ENCODE results near the gene JAK1.

Gene JAK1

DNA sequence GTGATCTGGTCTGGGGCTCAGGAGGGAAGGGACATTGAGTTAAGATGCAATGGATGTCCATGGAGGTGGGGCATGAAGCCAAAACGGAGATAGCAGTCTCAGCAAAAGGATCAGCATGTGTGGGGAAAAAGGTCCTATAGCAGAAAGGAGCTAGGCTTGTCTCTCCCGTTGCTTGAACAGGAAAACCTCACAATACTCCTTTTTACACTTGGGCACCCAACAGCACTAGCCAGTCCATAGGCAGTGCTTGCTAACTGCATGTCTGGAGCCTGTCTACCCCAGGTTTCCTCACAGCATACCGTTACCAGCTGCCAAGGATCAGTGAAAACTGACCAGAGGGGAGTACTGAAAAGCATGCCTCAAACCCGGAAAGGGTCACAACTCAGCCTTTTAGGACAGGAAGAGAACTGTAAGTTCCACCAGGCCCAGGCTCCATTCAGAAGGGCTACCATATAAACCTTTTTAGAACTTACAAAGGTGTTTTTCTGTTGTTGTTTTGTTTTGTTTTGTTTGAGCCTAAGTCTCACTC lies 78.6 kb downstream of the JAK1 start:
- no peak for DNase-seq

- DNase-seq: no peak
These were observed 79.5 kb downstream of the JAK1 start for GRCh38 chr1:64886877-64887276.

GRCh38 chr1:64885648-64886047 lies 80.7 kb downstream of the JAK1 start:
- DNase-seq: no peak

DNA sequence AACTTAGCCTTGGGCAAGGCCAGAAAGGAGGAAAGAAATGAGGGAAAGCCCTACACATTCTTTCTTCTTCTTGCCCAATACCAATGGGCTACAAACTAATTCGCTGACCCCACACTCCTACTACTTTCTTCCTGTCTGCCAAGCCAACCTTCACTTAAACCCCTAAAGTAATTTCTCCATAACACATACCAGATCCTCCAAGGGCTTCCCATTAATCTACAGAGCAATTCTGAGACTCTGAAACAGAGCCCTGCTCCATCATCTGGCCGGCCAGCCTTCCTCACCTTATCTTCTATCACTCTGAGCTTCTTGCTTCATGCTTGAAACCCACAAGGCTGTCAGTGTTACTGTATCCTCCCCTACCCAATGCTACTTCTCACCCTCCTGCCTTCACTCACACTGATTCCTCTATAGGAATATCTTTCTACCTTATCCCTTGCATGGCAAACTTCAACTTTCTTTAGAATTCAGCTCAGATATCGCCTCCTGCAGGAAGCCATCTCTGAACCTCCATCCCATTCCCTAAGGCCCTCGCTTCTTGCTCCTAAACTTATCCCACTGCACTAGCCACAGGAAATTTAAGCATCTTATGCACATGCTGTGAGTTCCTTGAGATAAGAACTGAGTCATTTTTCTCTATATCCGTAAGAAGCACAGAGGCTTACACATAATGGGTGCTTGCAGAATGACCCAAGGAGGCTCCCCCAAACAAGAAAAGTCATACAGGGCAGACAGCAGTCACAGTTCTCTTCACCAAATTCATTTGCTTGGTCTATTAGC lies 81.9 kb downstream of the JAK1 start:
- DNase-seq: no peak

- DNase-seq: no peak
These were observed 83.6 kb downstream of the JAK1 start for GRCh38 chr1:64882574-64883255.

GRCh38 chr1:64881281-64881680 lies 85.1 kb downstream of the JAK1 start:
- DNase-seq: no peak

GRCh38 chr1:64880449-64880848 lies 85.9 kb downstream of the JAK1 start:
- no peak for DNase-seq

- no peak for DNase-seq
These were observed 87.3 kb downstream of the JAK1 start for GRCh38 chr1:64878931-64879611.

GRCh38 chr1:64878090-64878489 lies 88.3 kb downstream of the JAK1 start:
- no peak for DNase-seq

DNA sequence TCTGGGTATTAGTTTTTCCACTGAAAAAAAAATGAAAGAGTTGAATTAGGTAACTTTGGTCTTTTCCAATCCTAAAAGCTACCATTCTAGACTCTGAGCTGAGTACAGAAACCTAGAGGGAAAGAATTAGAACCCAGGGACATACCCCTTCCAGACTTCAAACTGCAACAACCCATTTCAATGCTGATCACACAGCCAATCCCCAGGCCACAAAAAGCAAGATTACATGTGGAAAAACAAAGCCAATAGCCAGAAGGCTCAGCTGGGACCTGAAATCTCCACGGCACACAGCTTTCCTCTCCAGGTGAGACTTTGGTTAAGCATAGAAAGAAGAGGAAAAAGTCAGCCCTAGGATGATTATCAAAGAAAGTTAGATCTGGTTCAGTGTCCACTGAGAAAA lies 88.8 kb downstream of the JAK1 start:
- no peak for DNase-seq

GRCh38 chr1:64877151-64877550 lies 89.2 kb downstream of the JAK1 start:
- no peak for DNase-seq

DNA sequence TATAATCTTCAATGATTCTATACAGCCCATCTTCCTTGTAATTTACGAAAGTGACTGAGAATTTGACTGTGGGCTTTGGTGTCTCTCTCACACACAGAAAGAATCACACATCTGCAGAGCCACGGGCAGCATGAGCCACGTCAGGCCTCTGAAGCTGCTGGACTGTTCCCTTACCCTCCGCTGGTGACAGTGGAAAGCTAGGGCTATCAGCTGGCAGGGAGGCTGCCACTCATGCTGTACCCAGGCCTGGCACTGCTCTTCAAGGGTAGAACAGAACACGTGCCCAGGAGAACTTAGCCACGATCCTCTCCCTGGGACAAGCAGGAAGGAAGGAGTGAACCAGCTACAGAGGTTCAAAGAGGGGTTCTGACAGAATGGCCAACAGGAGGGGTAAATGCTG lies 90.7 kb downstream of the JAK1 start:
- DNase-seq: no peak

GRCh38 chr1:64875101-64875500 lies 91.2 kb downstream of the JAK1 start:
- no peak for DNase-seq

DNA sequence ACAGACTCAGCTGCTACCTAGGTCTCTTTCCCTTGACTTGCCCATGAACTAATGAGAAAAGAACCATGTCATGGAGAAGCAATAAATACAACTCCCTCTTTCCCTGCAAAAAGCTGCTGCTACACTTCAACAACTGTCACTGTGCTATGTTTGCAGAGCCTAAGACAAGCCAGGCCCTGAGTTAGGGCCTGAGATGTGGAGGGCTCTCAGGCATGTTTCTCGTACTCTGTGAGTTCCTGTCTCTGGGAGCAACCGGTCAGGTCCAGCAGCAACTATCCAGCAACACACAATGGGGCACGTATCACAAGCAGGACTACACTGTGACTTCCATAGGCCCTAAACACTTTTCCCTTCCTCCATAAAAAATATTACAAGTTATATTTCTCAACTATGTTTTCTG lies 91.7 kb downstream of the JAK1 start:
- no peak for DNase-seq

- DNase-seq: no peak
These were observed 92.8 kb downstream of the JAK1 start for GRCh38 chr1:64873576-64873975.

DNA sequence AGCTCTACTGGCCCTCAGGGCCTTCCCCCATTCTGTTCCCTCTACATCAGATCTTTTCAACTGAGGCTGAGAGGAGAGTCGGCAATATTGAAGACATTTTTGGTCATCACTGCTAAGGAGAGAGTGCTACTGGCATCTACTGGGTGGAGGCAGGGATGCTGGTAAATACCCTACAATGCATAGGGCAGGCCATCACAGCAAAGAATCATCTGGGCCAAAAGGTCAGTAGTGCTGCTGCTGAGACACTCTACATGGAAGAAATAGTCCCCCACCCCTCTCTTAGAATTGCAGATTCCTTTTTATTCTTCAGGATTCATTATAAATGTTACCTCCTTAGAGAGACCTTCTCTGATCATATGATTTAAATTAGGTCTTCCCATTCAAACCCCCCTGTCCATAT lies 94.3 kb downstream of the JAK1 start:
- no peak for DNase-seq

DNA sequence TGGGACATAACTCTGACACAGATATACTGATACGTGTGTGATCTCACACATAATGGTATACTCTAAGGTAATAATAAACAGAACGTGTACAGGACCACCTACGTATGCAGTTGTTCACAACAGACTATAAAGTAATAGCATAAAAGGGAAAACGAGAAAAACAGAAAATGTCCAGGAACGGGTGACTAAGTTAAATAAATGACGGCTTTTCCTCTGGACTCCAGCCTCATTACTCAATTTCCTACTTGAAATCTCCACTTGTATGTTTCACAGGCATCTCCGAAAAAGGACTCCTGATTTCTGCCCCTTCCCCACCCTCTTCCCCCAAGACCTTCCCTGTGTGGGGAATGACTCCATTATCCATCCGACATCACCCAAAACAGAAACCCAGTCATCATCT lies 95.1 kb downstream of the JAK1 start:
- no peak for DNase-seq

- no peak for DNase-seq
These were observed 99.1 kb downstream of the JAK1 start for GRCh38 chr1:64867266-64867665.

GRCh38 chr1:64866689-64867088 lies 99.7 kb downstream of the JAK1 start:
- DNase-seq: no peak

GRCh38 chr1:64865105-64865757 lies 101.1 kb downstream of the JAK1 start:
- no peak for DNase-seq

- DNase-seq: peak; percentile 93
These were observed 102.1 kb downstream of the JAK1 start for GRCh38 chr1:64864018-64864940.

- DNase-seq: no peak
These were observed 104.7 kb downstream of the JAK1 start for GRCh38 chr1:64861611-64862010.

All from NCI-H2029 (cell line).